K562 treated with DMSO at 1 percent for 12 hours (cell line): ENCODE measurements around the gene PPP1R14B. TPM values are rescaled to one million over a fixed set of nuclear protein-coding genes. Genes with fewer than 3 reads are reported as not detected.

ENCODE experiments used
- total RNA-seq: library from RNA; unstranded; fragments of 300-600 nt; gene quantifications from 2 replicates; pipeline ENCODE4 v1.2.3, GENCODE V29; 2022; ENCODE audit not compliant: insufficient read depth

PPP1R14B gene, protein sequence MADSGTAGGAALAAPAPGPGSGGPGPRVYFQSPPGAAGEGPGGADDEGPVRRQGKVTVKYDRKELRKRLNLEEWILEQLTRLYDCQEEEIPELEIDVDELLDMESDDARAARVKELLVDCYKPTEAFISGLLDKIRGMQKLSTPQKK
- 105 and 156 TPM in 2 replicates for total RNA-seq

DNA sequence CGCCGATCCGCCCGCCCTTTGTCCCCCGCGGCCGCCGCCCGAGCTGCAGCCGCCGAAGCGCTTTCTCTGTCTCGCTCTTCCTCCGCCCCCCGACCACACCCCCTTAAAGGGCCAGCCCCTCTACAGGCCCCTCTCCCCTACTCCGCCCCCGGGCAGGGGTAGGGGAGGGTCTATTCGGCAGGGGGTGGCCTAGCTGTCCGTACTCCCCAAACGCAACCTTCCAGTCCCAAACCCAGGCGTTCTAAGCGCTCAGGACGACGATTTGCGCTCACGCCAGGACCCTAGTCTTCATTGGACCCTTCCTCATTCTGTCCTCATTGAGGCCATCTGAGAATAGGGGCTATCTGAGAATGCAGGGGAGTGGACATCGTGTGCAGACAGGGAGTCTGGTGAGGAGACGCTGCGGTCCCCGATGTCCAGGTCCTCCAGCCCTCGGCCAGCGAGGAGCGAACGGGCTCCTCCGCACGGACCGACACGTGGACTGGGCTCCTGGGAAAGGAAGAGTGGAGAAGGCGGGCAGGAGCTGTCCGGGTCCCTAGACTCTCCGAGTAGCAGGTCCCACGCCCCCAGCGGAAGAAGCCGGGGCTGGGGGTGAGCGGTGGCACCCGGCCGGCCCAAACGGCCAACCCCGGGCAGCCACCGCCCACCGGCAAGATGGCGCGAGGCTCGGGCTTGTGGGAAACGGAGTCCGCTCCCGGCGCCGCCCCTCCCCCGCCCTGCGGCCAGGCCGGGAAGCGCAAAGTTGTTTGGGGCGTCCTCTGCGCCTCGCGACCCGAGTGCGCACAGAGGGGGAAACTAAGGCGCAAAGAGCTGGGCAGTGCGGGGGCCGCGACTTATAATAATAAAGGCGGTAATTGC, at the start of gene PPP1R14B:
TSS of gene PPP1R14B (minus strand) at position 73 of the 858 bp plus-strand sequence. CDS start 270 bp downstream, outside the sequence.

DNA sequence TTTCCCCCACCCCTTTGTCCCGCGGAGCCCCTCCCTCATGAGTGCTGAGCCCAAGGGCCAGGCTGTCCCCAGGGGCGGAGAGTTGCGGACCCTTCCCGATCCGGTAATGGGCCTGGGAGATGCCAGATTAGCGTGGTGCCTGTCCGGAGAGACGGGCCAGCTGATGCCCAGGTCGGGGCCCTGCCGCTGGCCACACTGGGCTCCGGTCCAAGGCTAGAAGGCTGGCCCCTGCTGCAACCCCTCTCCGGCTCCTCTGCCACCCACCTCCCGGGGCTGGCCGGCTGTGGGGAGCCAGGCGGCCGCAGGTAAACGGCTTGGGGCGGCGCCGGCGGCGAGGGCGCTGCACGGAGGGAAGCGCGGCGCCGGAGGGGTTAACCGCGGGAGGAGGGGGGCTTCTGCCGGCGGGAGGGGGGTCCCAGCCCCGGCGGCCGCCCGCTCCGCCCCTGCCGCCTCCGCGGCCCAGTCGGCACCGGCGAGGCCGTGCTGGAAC, 44.6 kb upstream of the PPP1R14B start, which contains the start of gene KCNK4:
TSS of gene KCNK4 (plus strand) at position 41 of the 490 bp plus-strand sequence. CDS start 1,717 bp downstream, outside the sequence.

DNA sequence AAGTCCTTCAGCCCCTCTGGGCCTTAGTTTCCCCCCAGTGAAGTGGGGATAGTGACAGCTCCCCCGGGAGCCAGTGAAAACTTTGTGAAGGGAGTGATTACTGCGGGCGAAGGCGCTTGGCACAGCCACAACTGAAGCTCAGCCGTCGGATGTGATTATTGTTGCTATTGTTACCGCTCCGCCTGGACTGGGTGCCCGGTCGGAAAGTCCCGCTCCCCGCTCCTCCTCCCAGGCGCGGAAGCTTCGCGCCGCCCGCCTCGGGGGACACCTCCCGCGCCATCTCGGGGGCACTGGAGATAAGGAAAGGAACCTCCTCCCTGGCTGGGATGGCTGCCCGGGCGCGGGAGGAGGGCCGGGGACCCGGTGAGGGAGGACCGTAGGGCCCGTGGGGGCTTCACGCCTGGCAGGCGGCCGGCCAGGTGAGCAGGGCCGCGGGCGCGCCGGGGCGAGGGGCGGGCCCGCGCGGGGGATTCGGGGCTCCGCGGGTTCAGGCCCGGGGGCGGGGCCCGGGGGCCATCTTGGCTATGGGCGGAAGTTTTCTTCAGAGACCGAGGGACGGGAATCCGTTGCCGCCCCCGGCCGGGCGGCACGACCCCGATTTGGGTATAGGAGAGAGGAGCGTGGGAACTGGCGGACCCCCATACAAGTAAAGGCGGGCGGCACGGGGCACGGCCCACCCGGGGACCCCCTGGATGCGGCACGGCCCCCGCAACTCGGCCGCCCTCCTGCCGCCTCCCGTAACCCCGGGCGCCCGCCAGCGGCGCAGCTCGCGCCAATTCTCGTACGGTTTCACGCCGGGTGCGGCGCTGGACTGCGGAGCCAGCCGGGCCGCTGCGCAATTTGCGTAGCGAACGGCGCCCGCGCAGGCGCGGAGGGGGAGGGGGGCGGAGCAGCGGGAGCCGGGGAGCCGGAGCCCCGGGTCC, 38.5 kb upstream of the PPP1R14B start, which contains the start of gene GPR137:
TSS of gene GPR137 (plus strand) at position 887 of the 923 bp plus-strand sequence. CDS start 677 bp downstream, outside the sequence.

DNA sequence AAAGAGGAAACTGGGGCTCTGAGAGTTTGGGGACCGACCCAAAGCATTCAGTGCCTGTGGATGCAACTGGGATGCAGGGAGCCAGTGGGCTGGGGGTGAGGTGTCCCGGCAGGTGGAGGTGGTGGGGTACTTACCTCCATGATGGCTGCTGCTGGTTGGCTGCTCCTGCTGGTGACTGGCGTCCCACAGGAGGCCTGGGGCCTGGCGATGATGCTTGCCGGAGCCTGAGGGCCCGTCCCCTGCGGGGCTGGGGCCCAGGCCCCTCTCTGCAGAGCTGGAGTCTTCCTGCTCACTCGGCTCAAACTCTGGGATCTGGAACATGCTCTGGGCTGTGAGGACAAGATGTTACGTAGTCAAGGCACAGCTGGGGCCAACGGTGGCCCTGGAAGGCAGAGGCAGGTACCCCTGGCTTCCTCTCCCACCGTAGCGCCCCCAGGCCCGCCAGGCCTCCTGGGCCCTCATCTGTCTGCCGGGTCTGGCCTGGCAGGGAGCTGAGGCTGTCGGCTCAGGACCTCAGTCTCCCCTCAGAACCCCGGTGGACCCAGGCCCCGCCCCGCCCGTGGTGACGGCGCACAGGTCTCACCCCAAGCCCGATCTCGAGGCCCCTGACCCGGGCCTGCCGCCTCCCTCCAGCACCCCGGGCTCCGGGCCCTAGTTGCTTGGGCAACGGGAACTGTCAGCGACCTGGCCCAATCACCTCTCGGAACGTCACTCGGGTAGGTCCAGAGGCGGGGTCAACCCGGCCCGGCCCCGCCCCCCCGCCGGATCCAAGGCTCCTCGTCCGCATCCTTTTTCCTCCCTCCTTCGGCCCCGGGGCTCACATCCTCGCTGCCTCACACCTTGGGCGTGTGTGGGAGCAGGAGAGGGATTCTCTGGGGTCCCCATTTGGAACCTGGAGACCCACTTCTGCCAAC, 37.6 kb upstream of the PPP1R14B start, which contains the start of gene BAD:
TSS of gene BAD (minus strand) at position 618 of the 914 bp plus-strand sequence. CDS start at position 321, 297 bp downstream.

DNA sequence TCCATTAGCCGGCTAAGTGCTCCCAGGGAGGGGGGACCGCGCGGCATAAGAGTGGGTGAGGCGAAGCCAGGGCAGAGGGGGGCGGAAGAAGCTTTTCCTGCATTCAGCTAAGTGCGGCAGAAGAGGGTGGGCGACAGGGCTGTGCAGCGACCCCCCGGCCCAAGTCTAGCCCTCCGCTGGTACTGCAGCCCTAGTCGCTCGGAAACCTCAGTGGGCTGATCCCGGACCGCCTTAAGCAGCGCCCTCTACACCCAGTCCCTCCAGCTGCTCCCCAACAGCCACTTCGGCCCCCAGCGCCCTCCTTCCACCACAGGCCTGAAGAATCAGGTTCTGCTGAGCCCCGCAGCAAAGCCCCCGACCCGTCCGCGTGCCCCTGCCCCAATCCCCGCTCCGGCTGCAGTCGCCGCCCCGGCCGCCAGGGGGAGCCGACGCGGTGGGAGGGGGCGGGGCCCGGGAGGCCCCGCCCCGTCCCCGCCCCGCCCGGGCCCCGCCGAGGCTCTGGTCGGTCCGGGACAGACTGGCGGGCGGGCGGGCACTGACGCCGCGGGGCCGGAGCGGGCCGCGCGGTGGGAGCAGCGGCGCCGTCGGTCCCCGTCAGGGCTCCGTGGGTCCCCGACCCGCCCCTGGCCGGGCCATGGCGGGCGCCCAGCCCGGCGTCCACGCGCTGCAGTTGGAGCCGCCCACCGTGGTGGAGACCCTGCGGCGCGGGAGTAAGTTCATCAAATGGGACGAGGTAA, 4.4 kb upstream of the PPP1R14B start, which contains the start of gene PLCB3:
TSS of gene PLCB3 (plus strand) at position 515 of the 737 bp plus-strand sequence. CDS start at position 635, 120 bp downstream.

DNA sequence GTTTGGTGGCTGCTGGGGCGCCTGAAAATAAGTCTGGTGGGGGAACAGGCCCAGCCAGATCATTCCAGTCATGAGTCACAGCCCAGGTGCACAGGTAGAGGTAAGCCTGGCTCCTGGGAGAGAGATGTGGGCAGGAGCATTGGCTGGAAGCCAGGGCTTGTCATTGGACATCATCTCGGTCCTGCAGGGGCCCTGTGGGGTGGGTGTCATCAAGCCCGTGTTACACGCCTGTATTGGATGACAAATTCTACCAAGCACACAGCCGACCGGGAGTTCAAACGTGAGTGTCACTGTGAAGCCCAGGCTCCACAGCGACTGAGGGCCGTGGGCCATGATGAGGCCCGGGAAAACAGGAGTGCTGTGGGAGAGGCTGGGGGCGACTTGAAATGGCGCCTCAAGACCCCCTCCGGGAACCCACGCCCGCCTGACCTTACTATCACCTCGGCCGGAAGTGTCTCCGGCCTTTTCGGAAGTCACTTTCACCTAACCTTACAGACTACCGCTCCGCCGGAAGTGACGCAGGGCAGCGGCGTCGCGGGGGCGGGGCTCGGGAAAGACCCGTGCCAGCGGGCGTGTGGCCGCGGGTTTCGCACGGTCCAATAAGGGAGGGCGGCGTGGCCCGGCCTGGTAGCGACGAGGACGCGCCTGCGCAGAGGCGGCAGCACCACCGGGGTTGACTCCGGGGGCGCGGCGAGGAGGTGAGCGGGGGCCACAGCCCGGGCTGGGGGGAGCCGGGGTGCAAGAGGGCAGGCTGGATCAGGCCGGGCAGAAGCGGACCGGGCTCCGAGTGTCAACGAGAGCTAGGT, 6.1 kb downstream of the PPP1R14B start, which contains the start of gene FKBP2:
TSS of gene FKBP2 (plus strand) at position 661 of the 806 bp plus-strand sequence. CDS start 1,293 bp downstream, outside the sequence.

DNA sequence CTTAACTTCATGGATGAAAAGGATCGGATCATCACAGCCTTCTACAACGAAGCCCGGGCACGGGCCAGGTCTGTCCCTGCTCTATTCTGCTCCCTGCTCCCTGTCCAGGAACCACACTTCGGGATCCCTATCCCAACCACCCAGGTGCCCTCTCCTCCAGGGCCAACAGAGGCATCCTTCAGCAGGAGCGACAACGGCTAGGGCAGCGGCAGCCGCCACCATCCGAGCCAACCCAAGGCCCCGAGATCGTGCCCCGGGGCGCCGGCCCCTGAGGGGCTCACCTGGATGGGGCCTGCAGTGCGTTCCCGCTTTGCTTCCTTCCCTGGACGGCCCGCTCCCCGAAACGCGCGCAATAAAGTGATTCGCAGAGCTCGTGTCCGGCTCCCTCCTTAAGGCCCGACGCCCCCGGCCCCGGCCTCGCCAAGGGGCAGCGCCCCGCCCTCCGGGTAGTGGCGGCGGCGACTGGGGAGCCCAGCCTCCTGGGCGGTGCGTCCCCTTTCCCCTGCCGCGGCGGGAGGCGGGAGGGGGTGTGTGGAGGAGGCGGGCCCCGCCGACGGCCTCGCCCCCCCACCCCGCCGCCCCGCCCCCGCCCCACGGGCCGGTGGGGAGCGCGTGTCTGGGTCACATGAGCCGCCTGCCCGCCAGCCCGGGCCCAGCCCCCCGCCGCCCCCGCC, 12.7 kb downstream of the PPP1R14B start, which contains the start of gene VEGFB:
TSS of gene VEGFB (plus strand) at position 672 of the 674 bp plus-strand sequence. CDS start 250 bp downstream, outside the sequence.

DNA sequence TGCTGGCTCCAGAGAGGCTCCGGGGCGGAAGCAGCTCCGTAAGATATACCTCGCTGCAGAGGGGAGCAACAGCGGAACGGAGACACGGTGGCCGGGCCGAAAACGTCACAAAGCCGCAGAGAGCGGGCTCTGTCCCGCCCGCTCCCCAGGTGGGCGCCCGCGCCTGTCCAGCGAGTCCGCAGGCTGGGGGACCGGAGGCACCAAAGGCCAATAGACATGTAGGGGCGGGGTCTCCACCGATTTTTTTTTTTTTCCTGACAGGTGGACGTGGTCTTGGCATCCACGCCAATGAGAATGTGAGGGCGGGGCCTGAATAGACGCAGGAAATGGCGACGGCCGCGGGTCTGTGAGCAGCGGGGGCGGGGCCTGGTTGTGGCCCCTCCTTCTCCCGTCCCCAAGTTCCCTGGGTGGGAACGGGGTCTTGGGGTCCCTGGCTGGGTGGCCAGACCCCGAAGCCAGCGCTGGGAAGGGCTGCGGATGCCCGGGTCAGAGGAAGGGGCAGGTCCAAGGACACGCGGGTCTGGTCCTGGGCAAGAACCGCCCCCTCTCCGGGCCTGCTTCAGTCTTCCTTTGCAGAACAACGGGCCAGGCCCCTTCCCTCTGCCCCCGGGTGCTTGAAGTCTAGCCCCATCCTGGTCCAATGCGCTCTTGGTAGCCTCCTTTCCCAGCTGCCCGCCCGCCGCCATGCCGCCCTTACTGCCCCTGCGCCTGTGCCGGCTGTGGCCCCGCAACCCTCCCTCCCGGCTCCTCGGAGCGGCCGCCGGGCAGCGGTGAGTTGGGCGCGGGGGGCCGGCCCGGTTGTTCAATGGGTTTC, 16.4 kb downstream of the PPP1R14B start, which contains the start of gene DNAJC4:
TSS of gene DNAJC4 (plus strand) at position 378 of the 814 bp plus-strand sequence. CDS start at position 685, 307 bp downstream.

DNA sequence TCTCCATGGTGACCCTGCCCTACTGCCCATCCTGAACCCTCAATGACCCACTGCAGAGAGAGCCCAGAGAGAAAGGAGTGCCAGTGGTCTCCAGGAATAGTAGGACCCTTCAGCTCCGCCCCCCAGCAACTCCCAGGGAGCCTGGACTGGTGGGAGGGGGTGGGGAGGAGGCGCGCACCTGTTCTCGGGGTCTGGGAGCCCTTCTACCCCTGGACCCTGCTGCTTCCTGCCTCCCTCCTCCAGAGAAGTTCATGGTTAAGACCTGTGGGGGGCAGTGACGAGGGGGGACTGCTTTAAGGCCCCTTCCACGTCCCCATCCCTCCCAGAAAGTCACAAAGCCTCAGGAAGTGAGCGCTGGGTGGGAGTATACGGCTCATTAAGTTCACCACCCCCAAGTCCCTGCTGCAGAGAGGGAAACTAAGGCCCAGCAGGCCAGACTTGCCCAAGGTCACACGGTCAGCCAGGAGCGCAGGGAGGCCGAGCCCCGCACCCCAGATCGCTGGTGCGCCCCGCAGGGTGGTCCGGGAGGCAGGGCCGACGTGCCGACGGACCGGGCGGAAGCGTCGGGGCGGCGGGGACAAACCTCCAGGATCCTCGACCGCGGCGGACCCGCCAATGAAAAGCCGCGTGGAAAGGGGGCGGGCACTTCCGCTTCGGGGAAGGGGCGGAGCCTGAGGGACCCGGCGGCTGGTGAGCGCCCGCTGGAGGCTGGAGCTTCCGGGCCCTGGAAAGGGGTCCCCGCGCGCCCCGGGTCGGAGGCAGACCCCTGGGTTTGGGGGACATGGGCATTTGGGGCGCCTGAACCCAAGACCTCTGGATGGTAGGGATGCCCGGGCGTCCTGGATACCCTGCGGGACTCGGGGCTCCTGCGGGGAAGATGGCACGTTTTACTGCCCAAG, 20.9 kb downstream of the PPP1R14B start, which contains the start of the genes NUDT22 and TRPT1:
TSS of gene NUDT22 (plus strand) at position 667 of the 899 bp plus-strand sequence. CDS start 379 bp downstream, outside the sequence.
TSS of gene TRPT1 (minus strand) at position 579 of the 899 bp plus-strand sequence. CDS start at position 253, 326 bp downstream.

DNA sequence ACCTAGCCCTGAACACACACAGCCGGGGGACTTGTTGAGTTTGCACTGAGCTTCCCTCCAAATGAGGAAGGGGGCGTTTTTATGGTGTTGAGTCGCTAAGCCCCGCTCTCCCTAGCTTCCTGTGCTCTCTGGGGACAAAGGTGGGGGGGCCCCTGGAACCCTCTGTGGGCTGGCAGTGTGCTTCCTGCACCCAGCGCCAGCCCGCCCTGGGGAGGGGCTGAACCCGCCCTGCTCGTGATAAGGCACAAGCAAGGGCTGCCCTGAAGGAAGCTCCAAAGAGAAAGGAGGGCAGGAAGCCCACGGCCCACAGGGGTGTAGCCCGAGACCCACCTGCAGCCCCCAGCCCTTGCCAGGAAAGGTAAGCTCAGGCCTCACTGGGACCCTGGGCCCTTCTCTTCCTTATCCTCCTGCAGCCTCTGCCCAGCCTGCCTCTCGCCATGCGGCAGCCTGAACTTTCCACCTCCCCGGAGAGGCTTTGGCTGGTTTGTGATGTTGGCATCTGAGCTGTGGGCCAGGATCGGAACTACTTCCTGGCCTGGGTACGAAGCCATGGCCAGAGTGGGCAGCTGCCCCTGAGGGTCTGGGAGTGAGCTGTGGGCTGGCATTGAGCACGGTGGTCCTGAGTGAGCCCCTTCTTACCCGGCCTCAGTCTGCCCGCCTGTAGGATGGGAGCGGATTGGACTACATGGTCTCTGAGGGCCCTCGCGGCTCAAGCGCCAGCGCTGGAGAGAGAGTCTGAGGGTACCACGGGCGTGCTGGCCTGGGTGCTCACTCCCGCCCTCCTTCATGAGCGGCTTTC, 40.1 kb downstream of the PPP1R14B start, which contains the start of gene FERMT3:
TSS of gene FERMT3 (plus strand) at position 265 of the 799 bp plus-strand sequence. CDS start 644 bp downstream, outside the sequence.

Other genes with a start within 250 kb of the PPP1R14B start
- gene FLRT1, start 211.0 kb downstream of the PPP1R14B start, total RNA-seq, result 0.68 TPM in 1 of 2 replicates, not detected in the other
- 69.0 and 104 TPM in 2 replicates for gene MACROD1, start 80.8 kb downstream of the PPP1R14B start, total RNA-seq
- 202 and 282 TPM in 2 replicates for gene STIP1, start 60.8 kb downstream of the PPP1R14B start, total RNA-seq
- 98.9 and 99.4 TPM in 2 replicates for gene FERMT3, start 40.2 kb downstream of the PPP1R14B start, total RNA-seq
- gene TRPT1, start 20.8 kb downstream of the PPP1R14B start, total RNA-seq, result 41.7 and 48.9 TPM in 2 replicates
- gene NUDT22, start 20.7 kb downstream of the PPP1R14B start, total RNA-seq, result 79.4 and 98.5 TPM in 2 replicates
- gene DNAJC4, start 16.4 kb downstream of the PPP1R14B start, total RNA-seq, result 71.7 and 73.1 TPM in 2 replicates
- 103 and 104 TPM in 2 replicates for gene VEGFB, start 12.4 kb downstream of the PPP1R14B start, total RNA-seq
- 113 and 130 TPM in 2 replicates for gene FKBP2, start 5.8 kb downstream of the PPP1R14B start, total RNA-seq
- 14.8 and 31.1 TPM in 2 replicates for gene PLCB3, start 4.6 kb upstream of the PPP1R14B start, total RNA-seq
- 83.9 and 138 TPM in 2 replicates for gene BAD, start 37.7 kb upstream of the PPP1R14B start, total RNA-seq
- 49.0 and 56.6 TPM in 2 replicates for gene GPR137, start 38.9 kb upstream of the PPP1R14B start, total RNA-seq
- not detected in 2 replicates for gene KCNK4, start 44.4 kb upstream of the PPP1R14B start, total RNA-seq
- 1.8 and 2.0 TPM in 2 replicates for gene CATSPERZ, start 53.4 kb upstream of the PPP1R14B start, total RNA-seq
- 72.4 and 81.7 TPM in 2 replicates for gene ESRRA, start 58.6 kb upstream of the PPP1R14B start, total RNA-seq
- gene TRMT112, start 70.6 kb upstream of the PPP1R14B start, total RNA-seq, result 306 and 450 TPM in 2 replicates
- gene PRDX5, start 71.2 kb upstream of the PPP1R14B start, total RNA-seq, result 404 and 652 TPM in 2 replicates
- gene CCDC88B, start 93.3 kb upstream of the PPP1R14B start, total RNA-seq, result 12.0 and 20.3 TPM in 2 replicates
- 24.0 and 26.5 TPM in 2 replicates for gene RPS6KA4, start 112.2 kb upstream of the PPP1R14B start, total RNA-seq